ENCODE data around the gene AARS2.

DNA sequence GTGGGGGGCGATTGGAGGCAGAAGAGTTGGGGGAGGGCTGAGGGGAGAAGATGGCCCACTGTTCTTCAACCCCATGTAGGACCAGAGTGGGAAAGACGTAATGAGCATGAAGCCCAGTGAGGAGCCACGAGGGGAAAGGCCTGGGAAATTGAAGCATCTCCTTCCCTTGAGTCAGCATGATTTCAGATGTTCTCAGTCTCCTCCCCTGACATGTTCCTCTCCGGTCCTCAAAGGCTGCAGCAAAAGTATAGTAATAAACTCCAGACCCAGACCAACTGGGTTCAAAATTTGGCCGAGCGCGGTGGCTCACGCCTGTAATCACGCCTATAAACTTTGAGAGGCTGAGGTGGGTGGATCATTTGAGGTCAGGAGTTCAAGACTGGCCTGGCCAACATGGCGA is 45.9 kb downstream of the AARS2 start:
- TF ChIP-seq POLR2A (IDR thresholded peaks at IDR 0.05) (no peak), CTCF (IDR thresholded peaks at IDR 0.05) (no peak)
